HCT116 (cell line): ENCODE data around the gene SHISA6. TPM values are rescaled to one million over a fixed set of nuclear protein-coding genes. Genes with fewer than 3 reads are reported as not detected.

ENCODE experiments used
- ATAC-seq: fragments of 200-7000 bp; cut with Tn5 transposase; 2 replicates; pipeline ENCODE4 v1.9.1; 2020; ENCODE audit warnings: mild to moderate bottlenecking, moderate library complexity
- BruUV-seq: library from RNA; stranded (reverse); fragments of 400-500 nt; replicated peaks from 2 replicates; lab custom pipeline; 2021; lab: Mats Ljungman, UMichigan
- CTCF ChIA-PET: fragments of 300-600 bp; sonication (Branson Sonifier 250); formaldehyde crosslinking; loops from one replicate; lab custom pipeline; 2021; ENCODE audit warnings: antibody characterized with exemption; lab: Charles Lee
- POLR2A ChIA-PET: fragments of 300-600, 350-600 bp; sonication (Branson Sonifier 250); formaldehyde crosslinking; loops from one replicate; lab custom pipeline; 2021; ENCODE audit warnings: antibody characterized with exemption; lab: Charles Lee
- RAD21 ChIA-PET, 2 experiments: fragments of 300-600 bp; sonication (Branson Sonifier 250); formaldehyde crosslinking; loops; one replicate each; lab custom pipeline; 2023; ENCODE audit warnings: low total read pairs in 2 of 2; ENCODE audit not compliant: uncharacterized antibody in 2 of 2, unreplicated experiment in 2 of 2, low non-redundant PET in 1 of 2; lab: Charles Lee
- DNase-seq: peaks from one replicate; pipeline ENCODE4 v3.0.0-alpha.2; 2010; ENCODE audit warnings: low read depth, low spot score
- H2AFZ ChIP-seq: fragments of 200-600 bp; shearing (Covaris generic), sonication (generic); 2 replicates; pipeline ENCODE4 v1.6.1; 2017; ENCODE audit warnings: low read depth, mixed run types, mixed read lengths, antibody characterized with exemption, low read length; ENCODE audit not compliant: poor library complexity, severe bottlenecking
- H3K27ac ChIP-seq: 2 replicates; pipeline ENCODE4 v1.5.1; 2012; ENCODE audit warnings: low read depth, low read length
- H3K27me3 ChIP-seq: fragments of 200-600 bp; sonication (generic); 2 replicates; pipeline ENCODE4 v1.6.1; 2016; ENCODE audit warnings: mixed run types, low read length, mixed read lengths; ENCODE audit not compliant: insufficient read depth
- H3K36me3 ChIP-seq, 2 experiments: fragments of 200-500 bp in 1 of 2; fragments of 200-600 bp in 1 of 2; sonication (Bioruptor generic) in 1 of 2; sonication (generic) in 1 of 2; 2 replicates each; pipeline versions ENCODE4 v1.5.1 to v1.6.1; 2014 to 2016; ENCODE audit warnings: low read length in 2 of 2, inconsistent platforms in 1 of 2, mixed read lengths in 1 of 2, mixed run types in 1 of 2; ENCODE audit not compliant: insufficient read depth in 2 of 2, control insufficient read depth in 1 of 2
- H3K4me1 ChIP-seq, 2 experiments: fragments of 200-600 bp in 1 of 2; sonication (generic) in 1 of 2; 2 replicates each; pipeline versions ENCODE4 v1.5.1 to v1.6.1; 2012 to 2017; ENCODE audit warnings: low read length in 2 of 2, inconsistent platforms in 1 of 2, mild to moderate bottlenecking in 1 of 2, mixed read lengths in 1 of 2, mixed run types in 1 of 2, moderate library complexity in 1 of 2; ENCODE audit not compliant: insufficient read depth in 2 of 2, control insufficient read depth in 1 of 2
- H3K4me2 ChIP-seq: fragments of 200-600 bp; sonication (generic); 2 replicates; pipeline ENCODE4 v1.6.1; 2017; ENCODE audit warnings: mixed run types, low read length, mixed read lengths
- H3K4me3 ChIP-seq, 2 experiments: fragments of 200-600 bp in 1 of 2; sonication (generic) in 1 of 2; replicated peaks in 1 of 2; 2 replicates each; pipeline ENCODE4 v1.5.1; 2011 to 2016; ENCODE audit warnings: low read length in 2 of 2, control low read depth in 1 of 2, low read depth in 1 of 2, mild to moderate bottlenecking in 1 of 2, mixed read lengths in 1 of 2, mixed run types in 1 of 2
- H3K79me2 ChIP-seq: fragments of 200-600 bp; sonication (generic); 2 replicates; pipeline ENCODE4 v1.6.1; 2017; ENCODE audit warnings: mild to moderate bottlenecking, mixed run types, low read length, moderate library complexity, mixed read lengths; ENCODE audit not compliant: insufficient read depth
- H3K9ac ChIP-seq: fragments of 200-600 bp; sonication (generic); 2 replicates; pipeline ENCODE4 v1.6.1; 2016; ENCODE audit warnings: low read length, mixed read lengths
- H3K9me2 ChIP-seq: fragments of 200-600 bp; sonication (generic), shearing (Covaris generic); 2 replicates; pipeline ENCODE4 v1.6.1; 2017; ENCODE audit warnings: mixed run types, mild to moderate bottlenecking, moderate library complexity; ENCODE audit not compliant: insufficient read depth
- H3K9me3 ChIP-seq, 2 experiments: fragments of 200-500 bp in 1 of 2; fragments of 200-600 bp in 1 of 2; sonication (Bioruptor generic) in 1 of 2; sonication (generic) in 1 of 2; 2 replicates each; pipeline ENCODE4 v1.6.1; 2014 to 2017; ENCODE audit warnings: low read length in 2 of 2, mixed read lengths in 2 of 2, inconsistent platforms in 1 of 2, low read depth in 1 of 2, mild to moderate bottlenecking in 1 of 2, mixed run types in 1 of 2, moderate library complexity in 1 of 2; ENCODE audit not compliant: control insufficient read depth in 1 of 2, insufficient read depth in 1 of 2
- H4K20me1 ChIP-seq: fragments of 200-600 bp; sonication (generic), shearing (Covaris generic); 2 replicates; pipeline ENCODE4 v1.6.1; 2017; ENCODE audit warnings: mixed run types, mild to moderate bottlenecking, moderate library complexity; ENCODE audit not compliant: insufficient read depth
- CBX3 ChIP-seq: IDR thresholded peaks from 2 replicates; pipeline ENCODE4 v1.6.1; 2012; ENCODE audit warnings: low read depth
- FOSL1 ChIP-seq: IDR thresholded peaks from 2 replicates; pipeline ENCODE4 v1.6.1; 2012; ENCODE audit warnings: low read depth
- POLR2AphosphoS5 ChIP-seq: IDR thresholded peaks from 2 replicates; pipeline ENCODE4 v1.6.1; 2011; ENCODE audit warnings: mild to moderate bottlenecking, low read depth, low read length, moderate library complexity
- SP1 ChIP-seq: IDR thresholded peaks from 2 replicates; pipeline ENCODE4 v1.6.1; 2012; ENCODE audit warnings: low read depth
- ZNF274 ChIP-seq: fragments of 200-500 bp; sonication (Bioruptor generic); IDR thresholded peaks from 2 replicates; pipeline ENCODE4 v1.6.1; 2014; ENCODE audit warnings: mild to moderate bottlenecking, low read depth, low read length, inconsistent platforms
- intact Hi-C: fragments of 100-400 bp; cut with micrococcal nuclease; formaldehyde crosslinking; loops from 2 replicates; pipeline ENCODE4 v1.10.0; 2022
- total RNA-seq: library from RNA; stranded (reverse); gene quantifications from one replicate; pipeline ENCODE4 v1.2.1, GENCODE V29; 2021; ENCODE audit not compliant: unreplicated experiment
- TF ChIP-seq, protein P1 (sequence below): IDR thresholded peaks from 2 replicates; pipeline ENCODE4 v1.6.1; 2011; ENCODE audit warnings: mild to moderate bottlenecking, low read length, moderate library complexity; ENCODE audit not compliant: insufficient replicate concordance; ENCODE audit errors: extremely low read depth
- TF ChIP-seq, protein P2 (sequence below), 3 experiments: fragments of 200-600 bp in 1 of 3; sonication (generic) in 1 of 3; IDR thresholded peaks in 2 of 3; conservative IDR thresholded peaks in 1 of 3; 2 replicates each; pipeline ENCODE4 v1.5.1; 2012 to 2017; ENCODE audit warnings: low read depth in 2 of 3, low read length in 2 of 3, antibody characterized with exemption in 1 of 3, borderline replicate concordance in 1 of 3, control low read depth in 1 of 3, mild to moderate bottlenecking in 1 of 3, mixed read lengths in 1 of 3, mixed run types in 1 of 3, moderate library complexity in 1 of 3; ENCODE audit not compliant: insufficient read depth in 1 of 3
- TF ChIP-seq, protein P3 (sequence below): IDR thresholded peaks from 2 replicates; pipeline ENCODE4 v1.6.1; 2012

SHISA6 gene
- total RNA-seq, 1 experiment from 2014 or later: not detected

DNA sequence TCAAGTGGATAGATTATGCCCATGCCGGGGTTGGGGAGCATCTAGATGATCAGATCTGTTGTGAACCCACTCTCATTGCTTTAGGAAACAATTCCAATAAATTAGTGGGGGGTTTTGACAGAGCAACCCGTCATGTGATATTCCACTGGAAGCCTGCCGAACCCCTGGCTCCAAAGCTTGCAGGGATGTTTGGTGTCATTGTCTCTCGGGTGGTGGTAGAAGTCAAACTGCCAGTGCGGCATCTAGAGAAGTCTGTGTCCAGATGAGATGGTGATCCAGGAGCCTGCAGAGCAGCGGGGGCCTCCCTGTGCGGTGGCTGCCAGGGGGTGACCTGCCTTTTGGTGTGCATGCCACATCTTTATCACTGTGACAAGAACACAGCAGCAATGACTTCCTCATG is 91.7 kb downstream of the SHISA6 start:
- ChIA-PET POLR2A (no interaction called here), RAD21 (no interaction called here), CTCF (no interaction called here)
- intact Hi-C loops: no loop called here
- H3K36me3 ChIP-seq: no peaks in the 10 kb centered on the region
- no peak overlapping the region for H3K9ac ChIP-seq
- H3K4me2 ChIP-seq: no peak overlapping the region
- no peak for DNase-seq
- no peaks in the 10 kb centered on the region for H3K9me2 ChIP-seq
- no peaks in the 10 kb centered on the region for H3K4me1 ChIP-seq
- ATAC-seq: no peak
- BruUV-seq: no TSS peak
- H3K27me3 ChIP-seq: no peaks in the 10 kb centered on the region
- H3K79me2 ChIP-seq: no peaks in the 10 kb centered on the region
- no peak overlapping the region for H3K27ac ChIP-seq
- no peak overlapping the region for H3K4me3 ChIP-seq
- peaks cover 0 to 41% of the 10 kb centered on the region in 2 experiments; a peak in 2 of 4 replicates for H3K9me3 ChIP-seq
- H2AFZ ChIP-seq: no peak overlapping the region
- no peak for TF ChIP-seq FOSL1
- no peak for TF ChIP-seq CBX3
- TF ChIP-seq, protein P1, sequence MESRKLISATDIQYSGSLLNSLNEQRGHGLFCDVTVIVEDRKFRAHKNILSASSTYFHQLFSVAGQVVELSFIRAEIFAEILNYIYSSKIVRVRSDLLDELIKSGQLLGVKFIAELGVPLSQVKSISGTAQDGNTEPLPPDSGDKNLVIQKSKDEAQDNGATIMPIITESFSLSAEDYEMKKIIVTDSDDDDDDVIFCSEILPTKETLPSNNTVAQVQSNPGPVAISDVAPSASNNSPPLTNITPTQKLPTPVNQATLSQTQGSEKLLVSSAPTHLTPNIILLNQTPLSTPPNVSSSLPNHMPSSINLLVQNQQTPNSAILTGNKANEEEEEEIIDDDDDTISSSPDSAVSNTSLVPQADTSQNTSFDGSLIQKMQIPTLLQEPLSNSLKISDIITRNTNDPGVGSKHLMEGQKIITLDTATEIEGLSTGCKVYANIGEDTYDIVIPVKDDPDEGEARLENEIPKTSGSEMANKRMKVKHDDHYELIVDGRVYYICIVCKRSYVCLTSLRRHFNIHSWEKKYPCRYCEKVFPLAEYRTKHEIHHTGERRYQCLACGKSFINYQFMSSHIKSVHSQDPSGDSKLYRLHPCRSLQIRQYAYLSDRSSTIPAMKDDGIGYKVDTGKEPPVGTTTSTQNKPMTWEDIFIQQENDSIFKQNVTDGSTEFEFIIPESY: no peak
- TF ChIP-seq ZNF274: no peak
- TF ChIP-seq SP1: no peak
- no peaks in the 10 kb centered on the region for H4K20me1 ChIP-seq

DNA sequence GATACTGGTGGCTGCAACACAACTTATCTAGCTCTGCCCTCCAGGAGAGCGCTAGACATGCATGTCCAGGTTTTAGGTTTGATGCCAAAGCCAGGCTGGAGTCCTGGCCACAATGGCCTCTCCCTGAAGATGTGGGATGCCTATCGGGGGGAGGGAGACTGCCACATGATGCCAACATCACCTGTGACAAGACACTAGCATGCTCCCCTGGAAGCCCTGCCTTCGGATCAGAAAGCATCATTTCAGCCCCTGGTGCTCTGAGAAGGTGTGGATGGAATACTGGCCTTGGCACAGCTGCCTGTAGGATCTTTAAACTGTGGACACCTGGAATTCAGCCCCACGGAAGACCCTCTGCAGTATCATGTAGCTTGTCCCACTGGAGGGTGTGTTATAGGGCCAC is 93.5 kb downstream of the SHISA6 start:
- no peaks in the 10 kb centered on the region for H3K4me1 ChIP-seq
- no peaks in the 10 kb centered on the region for H4K20me1 ChIP-seq
- H3K4me3 ChIP-seq: no peak overlapping the region
- peaks cover 0 to 28% of the 10 kb centered on the region in 2 experiments; a peak in 2 of 4 replicates for H3K9me3 ChIP-seq
- ATAC-seq (no peak), DNase-seq (no peak)
- ChIA-PET RAD21 (no interaction called here), POLR2A (no interaction called here), CTCF (no interaction called here)
- intact Hi-C loops: no loop called here
- no peaks in the 10 kb centered on the region for H3K27me3 ChIP-seq
- BruUV-seq: no TSS peak
- H3K79me2 ChIP-seq: no peaks in the 10 kb centered on the region
- H3K27ac ChIP-seq: no peak overlapping the region
- H3K36me3 ChIP-seq: no peaks in the 10 kb centered on the region
- no peak overlapping the region for H3K9ac ChIP-seq
- no peaks in the 10 kb centered on the region for H3K9me2 ChIP-seq
- TF ChIP-seq POLR2AphosphoS5: no peak
- TF ChIP-seq, protein P2, sequence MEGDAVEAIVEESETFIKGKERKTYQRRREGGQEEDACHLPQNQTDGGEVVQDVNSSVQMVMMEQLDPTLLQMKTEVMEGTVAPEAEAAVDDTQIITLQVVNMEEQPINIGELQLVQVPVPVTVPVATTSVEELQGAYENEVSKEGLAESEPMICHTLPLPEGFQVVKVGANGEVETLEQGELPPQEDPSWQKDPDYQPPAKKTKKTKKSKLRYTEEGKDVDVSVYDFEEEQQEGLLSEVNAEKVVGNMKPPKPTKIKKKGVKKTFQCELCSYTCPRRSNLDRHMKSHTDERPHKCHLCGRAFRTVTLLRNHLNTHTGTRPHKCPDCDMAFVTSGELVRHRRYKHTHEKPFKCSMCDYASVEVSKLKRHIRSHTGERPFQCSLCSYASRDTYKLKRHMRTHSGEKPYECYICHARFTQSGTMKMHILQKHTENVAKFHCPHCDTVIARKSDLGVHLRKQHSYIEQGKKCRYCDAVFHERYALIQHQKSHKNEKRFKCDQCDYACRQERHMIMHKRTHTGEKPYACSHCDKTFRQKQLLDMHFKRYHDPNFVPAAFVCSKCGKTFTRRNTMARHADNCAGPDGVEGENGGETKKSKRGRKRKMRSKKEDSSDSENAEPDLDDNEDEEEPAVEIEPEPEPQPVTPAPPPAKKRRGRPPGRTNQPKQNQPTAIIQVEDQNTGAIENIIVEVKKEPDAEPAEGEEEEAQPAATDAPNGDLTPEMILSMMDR (IDR thresholded peaks at IDR 0.05 in 2 of 3, conservative IDR thresholded peaks at IDR 0.05 in 1 of 3; ENCODE audit: borderline replicate concordance in 1 of 3, insufficient read depth in 1 of 3, low read depth in 2 of 3, low read length in 2 of 3): no peak
- TF ChIP-seq, protein P3, sequence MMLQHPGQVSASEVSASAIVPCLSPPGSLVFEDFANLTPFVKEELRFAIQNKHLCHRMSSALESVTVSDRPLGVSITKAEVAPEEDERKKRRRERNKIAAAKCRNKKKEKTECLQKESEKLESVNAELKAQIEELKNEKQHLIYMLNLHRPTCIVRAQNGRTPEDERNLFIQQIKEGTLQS: no peak
- H3K4me2 ChIP-seq: no peak overlapping the region
- H2AFZ ChIP-seq: no peak overlapping the region
